Endothelial cell of umbilical vein (primary cell): ENCODE data around the gene DNAH11.
"Not testable (repeated sequence)": the region's sequence is repeated elsewhere in the genome, so short reads cannot be mapped to it uniquely, and the experiment has no call there.

Experiments used
- CTCF ChIP-seq, 2 donors: IDR thresholded peaks; 1 replicate in 1 of 2; 2 replicates in 1 of 2; pipeline ENCODE4 v1.5.1; 2011; ENCODE audit warnings: low read length in 2 of 2, mild to moderate bottlenecking in 2 of 2, moderate library complexity in 2 of 2, control low read depth in 1 of 2, inconsistent platforms in 1 of 2, low read depth in 1 of 2; ENCODE audit not compliant: insufficient read depth in 1 of 2; ENCODE audit errors: extremely low read depth in 1 of 2
- JUN ChIP-seq: IDR thresholded peaks from 2 replicates; pipeline ENCODE4 v1.6.1; 2011; ENCODE audit warnings: borderline replicate concordance, low read depth; ENCODE audit not compliant: insufficient read length, insufficient read depth
- POLR2A ChIP-seq: IDR thresholded peaks from 2 replicates; pipeline ENCODE4 v1.6.1; 2012; ENCODE audit warnings: low read depth, mild to moderate bottlenecking, control low read depth, low read length

- not testable (repeated sequence) for TF ChIP-seq CTCF (IDR thresholded peaks at IDR 0.05; ENCODE audit: extremely low read depth in 1 of 2, insufficient read depth in 1 of 2, low read depth in 1 of 2, low read length in 2 of 2); POLR2A; JUN
Observed at GRCh38 chr7:21532485-21532884, 10.4 kb upstream of the DNAH11 start.
